Astrocyte (in vitro differentiated cells and primary cell): Measurements from ENCODE around the gene TRAK1.

Experiments used
- CTCF ChIP-seq: IDR thresholded peaks from 2 replicates; pipeline ENCODE4 v1.5.1; 2011; ENCODE audit warnings: low read depth, mild to moderate bottlenecking, inconsistent platforms, low read length, moderate library complexity; ENCODE audit not compliant: insufficient read depth
- EZH2 ChIP-seq: IDR thresholded peaks from 2 replicates; pipeline ENCODE4 v1.6.1; 2012; ENCODE audit warnings: mild to moderate bottlenecking, low read length, inconsistent platforms; ENCODE audit not compliant: insufficient read depth

- TF ChIP-seq CTCF (no peak), EZH2 (no peak)
Measured at GRCh38 chr3:42123012-42123581, 31.9 kb downstream of the TRAK1 start.
